HG03565 (cell line): Measurements from ENCODE around the gene MST1.

Experiments used
- ATAC-seq: cut with Tn5 transposase; IDR thresholded peaks from one replicate; pipeline ENCODE4 v1.9.1; 2021; ENCODE audit warnings: mild to moderate bottlenecking, moderate library complexity; ENCODE audit not compliant: unreplicated experiment

The MST1 gene

GRCh38 chr3:49689046-49689907 is at the start of gene MST1, which contains the start of gene RNF123:
MST1 (minus strand) TSS chr3:49689474; CDS start chr3:49688691, 783 bp downstream.
RNF123 (plus strand) TSS chr3:49689557; CDS start chr3:49691166, 1,609 bp downstream.
- ATAC-seq, result peak; percentile 59

- no peak for ATAC-seq
These were observed 48.9 kb upstream of the MST1 start for GRCh38 chr3:49738067-49738713.

GRCh38 chr3:49734752-49735151 is 45.5 kb upstream of the MST1 start:
- no peak for ATAC-seq

GRCh38 chr3:49733551-49733950 is 44.3 kb upstream of the MST1 start:
- no peak for ATAC-seq

- ATAC-seq, result no peak
These were observed 43.3 kb upstream of the MST1 start for GRCh38 chr3:49732597-49732996.

GRCh38 chr3:49729966-49730609 is 40.8 kb upstream of the MST1 start:
- no peak for ATAC-seq

- no peak for ATAC-seq
These were observed 38.7 kb upstream of the MST1 start for GRCh38 chr3:49727924-49728361.

- no peak for ATAC-seq
These were observed 38.1 kb upstream of the MST1 start for GRCh38 chr3:49727154-49727923.

- no peak for ATAC-seq
These were observed 36.8 kb upstream of the MST1 start for GRCh38 chr3:49725906-49726681.

GRCh38 chr3:49724586-49724985 is 35.3 kb upstream of the MST1 start:
- no peak for ATAC-seq

GRCh38 chr3:49723628-49724551 is 34.6 kb upstream of the MST1 start, which contains the start of gene GMPPB:
GMPPB (minus strand) TSS chr3:49723951; CDS start chr3:49723726, 225 bp downstream.
- ATAC-seq, result peak; percentile 80

- ATAC-seq, result no peak
These were observed 34.0 kb upstream of the MST1 start for GRCh38 chr3:49723296-49723627.

GRCh38 chr3:49722896-49723295 is 33.6 kb upstream of the MST1 start:
- ATAC-seq, result no peak

GRCh38 chr3:49721896-49722781 is 32.9 kb upstream of the MST1 start:
- ATAC-seq, result no peak

GRCh38 chr3:49721596-49721895 is 32.3 kb upstream of the MST1 start:
- ATAC-seq, result no peak

- no peak for ATAC-seq
These were observed 31.8 kb upstream of the MST1 start for GRCh38 chr3:49720855-49721595.

GRCh38 chr3:49719214-49719884 is 30.1 kb upstream of the MST1 start, which contains the start of gene AMIGO3:
AMIGO3 (minus strand) TSS chr3:49719684; CDS start chr3:49719465, 219 bp downstream.
- ATAC-seq, result peak; percentile 24
